Lung microvascular endothelial cell (primary cell): ENCODE data around the gene PIK3C2B. TPM values are rescaled to one million over a fixed set of nuclear protein-coding genes. Genes with fewer than 3 reads are reported as not detected.

Experiments used
- DNase-seq, 2 donors: peaks; one replicate each; pipeline versions ENCODE4 v3.0.0 to v3.0.0-alpha.2; 2010; ENCODE audit warnings: low read depth in 2 of 2
- total RNA-seq: library from RNA; depleted of rRNA; stranded (reverse); fragments of >200 nt; gene quantifications from 2 replicates; pipeline ENCODE4 v1.2.1, GENCODE V29; 2014

Gene PIK3C2B
- total RNA-seq, 1 donor from 2014 or later = 15.5 TPM

DNA sequence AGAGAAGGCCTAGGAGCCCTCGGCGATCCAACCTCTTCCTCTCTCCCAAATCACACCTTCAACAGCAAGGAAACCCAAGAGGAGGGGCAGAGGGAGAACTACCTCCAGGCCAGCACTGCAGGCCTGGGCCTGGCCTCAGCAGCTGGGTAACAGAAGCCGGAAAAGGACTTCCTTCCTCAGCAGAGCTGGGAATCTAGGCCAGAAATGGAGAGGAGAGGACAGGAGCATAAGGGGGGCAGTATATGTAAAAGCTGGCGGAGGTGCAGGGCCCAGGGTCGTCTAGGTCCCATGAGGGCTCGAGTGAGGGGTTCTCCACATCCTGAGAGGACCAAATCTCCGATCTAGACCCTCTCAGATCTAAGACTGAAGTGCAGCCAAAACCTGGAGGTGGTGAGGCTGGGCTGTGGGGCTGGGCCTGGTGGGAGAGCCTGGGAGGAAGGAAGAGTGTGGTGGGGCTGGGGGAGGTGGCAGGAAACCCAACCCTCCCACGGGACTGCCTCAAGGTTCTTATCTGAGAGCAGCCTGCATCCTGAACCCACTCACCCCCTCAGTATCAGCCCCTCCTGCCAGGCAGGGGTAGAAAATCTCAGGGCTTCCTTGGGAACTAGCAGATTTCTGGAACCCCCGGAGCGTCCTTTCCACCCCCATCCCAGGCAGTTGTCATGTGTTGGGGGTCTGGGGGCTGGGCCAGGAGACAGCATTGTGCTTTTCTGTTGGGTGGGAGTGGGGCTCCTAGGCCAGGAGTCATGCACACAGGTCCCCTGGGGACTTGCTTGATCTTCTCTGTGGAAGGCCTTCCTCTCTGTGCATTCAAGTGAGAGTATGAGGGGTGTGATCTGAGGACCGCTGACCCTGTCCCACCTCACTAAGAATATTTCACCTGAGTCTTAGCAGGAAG lies 33.0 kb downstream of the PIK3C2B start:
- peak; percentile 84 for DNase-seq

DNA sequence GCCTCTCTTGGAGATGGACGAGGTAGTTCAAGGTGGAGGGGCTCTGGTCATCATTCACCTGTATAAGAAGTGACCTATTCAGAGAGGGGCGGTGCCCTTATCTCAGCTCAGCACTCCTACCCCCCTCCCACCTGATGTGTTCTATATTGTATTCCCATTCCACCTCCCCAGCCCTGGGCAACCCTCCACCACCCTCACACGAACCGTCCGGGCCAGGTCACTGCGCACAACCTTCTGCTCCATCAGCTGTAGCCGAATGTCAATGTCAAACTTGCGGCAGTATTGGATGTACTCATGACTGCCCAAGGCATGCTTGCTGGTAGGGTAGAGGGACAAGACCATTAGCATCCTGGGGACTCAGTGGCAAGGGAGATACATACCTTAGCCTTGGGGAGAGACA lies 34.3 kb downstream of the PIK3C2B start:
- no peak for DNase-seq

DNA sequence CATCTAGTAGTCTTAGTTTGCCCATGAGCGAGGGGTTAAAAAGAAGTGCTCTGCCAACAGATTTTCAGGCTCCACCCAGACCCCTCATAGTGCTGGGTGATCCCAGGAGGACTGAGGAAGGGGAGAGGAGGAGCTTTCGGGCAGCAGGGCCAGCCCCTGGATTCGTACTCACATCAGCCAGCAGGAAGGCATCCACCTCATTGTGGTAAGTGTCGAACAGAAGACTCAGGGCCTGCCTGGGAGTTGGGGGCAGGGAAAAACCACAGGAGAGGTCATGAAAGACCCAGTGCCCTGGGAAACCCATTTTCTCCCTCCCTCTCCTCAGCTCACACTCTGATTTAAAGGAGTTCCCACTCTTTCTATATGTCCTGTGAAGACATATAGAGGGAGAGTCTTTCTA lies 34.9 kb downstream of the PIK3C2B start:
- DNase-seq = no peak

DNA sequence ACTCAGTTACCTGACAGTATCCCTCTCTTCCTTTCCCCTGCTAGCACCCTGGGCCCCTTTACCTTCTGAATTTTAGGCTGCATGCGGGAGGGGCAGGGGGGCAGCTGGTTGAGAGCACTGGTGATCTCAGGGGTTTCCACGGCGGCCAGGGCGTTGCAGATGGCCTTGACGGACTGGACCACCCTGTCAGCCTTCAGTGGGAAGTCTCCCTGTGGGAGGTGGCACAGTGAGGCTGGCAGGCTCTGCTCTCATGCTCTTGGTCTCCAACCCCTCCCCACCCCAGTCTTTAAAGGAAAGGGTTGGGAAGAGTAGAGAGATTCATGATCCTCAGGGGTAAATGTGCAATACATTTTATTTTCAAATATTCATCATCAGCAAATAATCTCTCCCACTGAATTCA lies 36.9 kb downstream of the PIK3C2B start:
- DNase-seq = no peak

DNA sequence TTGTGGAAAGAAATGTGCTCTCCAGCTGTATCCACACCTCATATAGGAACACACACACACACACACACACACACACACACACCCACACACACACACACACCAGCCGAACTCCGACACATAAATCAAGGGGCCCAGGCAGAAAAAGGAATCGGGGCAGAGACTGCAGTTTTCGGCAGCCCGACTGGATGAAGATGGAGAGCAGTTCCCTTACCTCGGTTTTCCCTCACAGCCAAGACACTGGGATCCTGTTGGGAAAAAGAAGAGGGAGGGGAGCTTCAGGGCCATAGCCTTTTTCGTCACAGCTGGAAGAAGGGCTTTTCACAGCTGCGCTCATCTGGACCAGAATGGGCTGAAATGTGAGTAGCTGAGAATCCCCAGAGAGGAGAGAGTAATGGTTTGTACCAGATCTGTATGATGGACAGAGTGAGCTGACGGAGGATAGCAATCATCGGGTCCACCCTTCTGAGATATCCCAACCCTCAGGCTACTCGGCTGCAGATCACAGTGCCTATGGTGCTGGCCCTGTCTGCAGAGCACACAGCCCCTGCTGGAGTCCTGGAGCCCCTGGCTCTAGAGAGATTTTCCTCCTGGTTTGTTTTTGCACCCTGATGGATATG lies 37.7 kb downstream of the PIK3C2B start:
- DNase-seq = no peak

DNA sequence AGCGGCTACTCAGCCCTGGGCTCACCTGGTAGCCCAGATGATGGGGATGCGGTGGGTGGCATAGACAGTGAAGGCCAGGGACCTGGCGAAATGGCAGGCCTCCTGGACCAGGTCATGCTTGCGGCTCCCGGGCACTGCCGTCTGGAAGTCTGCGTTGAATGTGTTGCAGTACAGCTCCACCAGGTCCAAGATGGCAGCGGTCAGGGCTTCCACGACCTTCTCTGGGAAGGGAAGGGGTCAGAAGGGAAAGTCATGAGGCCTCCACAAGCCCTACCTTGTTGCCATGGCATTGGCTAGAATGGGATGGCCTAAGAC lies 38.8 kb downstream of the PIK3C2B start:
- no peak for DNase-seq

DNA sequence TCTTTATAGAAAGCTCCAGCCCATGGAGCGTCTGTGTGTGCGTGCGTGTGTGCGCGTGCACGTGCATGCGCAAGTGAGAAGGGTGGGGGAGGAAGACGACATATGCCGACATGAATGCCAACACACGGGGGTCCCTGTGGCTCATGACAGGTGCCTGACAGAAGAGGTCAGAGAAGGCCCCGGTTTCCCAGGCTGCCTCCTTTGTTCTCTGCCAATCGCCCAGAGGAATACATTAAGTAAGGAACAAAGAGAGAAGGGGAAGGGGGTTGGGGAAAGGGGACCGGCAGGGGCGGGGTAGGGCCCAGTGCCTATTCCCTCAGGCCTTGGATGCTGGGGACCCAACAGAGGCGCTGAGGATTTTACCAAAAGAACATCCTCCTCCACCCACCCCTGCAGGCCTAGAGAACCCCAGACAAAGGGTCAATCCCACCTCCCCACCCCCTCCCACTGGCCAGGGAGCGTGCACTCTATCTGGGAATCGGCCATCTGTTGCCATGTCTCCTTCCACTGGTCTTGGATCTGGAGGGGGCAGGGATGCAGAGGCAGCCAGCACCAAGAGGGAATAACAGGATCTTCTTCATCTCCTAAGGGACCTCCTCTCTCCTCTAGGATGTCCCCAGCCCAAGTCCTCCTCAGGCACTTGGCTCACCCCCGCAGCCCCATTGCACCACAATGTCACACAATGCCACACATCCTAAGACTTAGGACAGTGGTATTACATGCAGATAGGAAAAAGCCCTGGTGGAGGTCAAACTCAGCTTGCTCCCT lies 39.4 kb downstream of the PIK3C2B start:
- peak in 1 of 2 donors; percentile 49 for DNase-seq

DNA sequence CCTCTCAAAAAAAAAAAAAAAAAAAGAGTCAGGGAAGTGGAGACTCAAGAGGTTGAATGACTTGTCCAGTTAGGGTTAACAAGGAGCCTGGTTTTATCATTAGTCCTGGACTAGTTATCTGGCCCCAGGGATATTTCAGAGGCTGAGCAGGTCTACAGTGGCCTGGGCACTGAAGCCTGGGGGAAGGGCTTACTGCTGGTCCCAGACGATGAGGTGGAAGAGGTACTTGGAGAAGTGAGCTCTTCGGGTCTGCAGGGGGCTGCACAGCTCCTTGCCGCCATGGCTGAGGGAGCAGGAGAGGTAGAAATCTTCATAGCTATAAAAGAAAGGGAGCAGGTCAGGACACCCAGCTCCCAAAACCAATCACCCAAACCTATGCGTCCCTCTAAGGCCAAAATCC lies 40.1 kb downstream of the PIK3C2B start:
- no peak for DNase-seq

DNA sequence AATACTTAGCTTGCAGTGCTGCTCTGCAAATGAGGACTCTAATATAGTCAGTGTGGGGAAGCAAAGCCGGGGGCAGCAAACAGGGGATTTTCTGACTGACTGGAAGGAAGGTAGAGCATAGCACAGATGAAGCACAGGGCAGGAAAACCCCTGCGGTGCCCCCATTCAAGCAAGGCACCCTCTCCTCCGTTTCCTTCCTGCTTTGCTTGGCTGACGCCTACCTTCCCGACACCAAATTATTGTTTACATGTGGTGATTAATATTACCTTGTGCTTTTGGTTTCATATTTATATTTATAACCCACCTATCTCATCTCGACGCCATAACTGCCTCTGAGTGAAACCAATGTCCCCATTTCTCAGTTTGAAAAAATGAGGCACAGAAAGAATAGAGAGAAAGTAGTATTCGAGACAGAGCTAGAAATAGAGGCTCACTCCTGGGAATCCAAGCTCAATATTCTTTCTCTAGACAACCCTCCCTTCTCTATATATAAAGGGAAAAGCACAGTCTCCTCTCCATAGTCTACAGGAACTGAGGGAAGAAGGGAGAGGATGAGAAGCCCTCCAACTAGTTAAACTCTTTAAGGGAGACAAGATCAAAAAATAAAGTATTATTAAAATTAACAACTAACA lies 41.3 kb downstream of the PIK3C2B start:
- peak; percentile 68 to 74 for DNase-seq

DNA sequence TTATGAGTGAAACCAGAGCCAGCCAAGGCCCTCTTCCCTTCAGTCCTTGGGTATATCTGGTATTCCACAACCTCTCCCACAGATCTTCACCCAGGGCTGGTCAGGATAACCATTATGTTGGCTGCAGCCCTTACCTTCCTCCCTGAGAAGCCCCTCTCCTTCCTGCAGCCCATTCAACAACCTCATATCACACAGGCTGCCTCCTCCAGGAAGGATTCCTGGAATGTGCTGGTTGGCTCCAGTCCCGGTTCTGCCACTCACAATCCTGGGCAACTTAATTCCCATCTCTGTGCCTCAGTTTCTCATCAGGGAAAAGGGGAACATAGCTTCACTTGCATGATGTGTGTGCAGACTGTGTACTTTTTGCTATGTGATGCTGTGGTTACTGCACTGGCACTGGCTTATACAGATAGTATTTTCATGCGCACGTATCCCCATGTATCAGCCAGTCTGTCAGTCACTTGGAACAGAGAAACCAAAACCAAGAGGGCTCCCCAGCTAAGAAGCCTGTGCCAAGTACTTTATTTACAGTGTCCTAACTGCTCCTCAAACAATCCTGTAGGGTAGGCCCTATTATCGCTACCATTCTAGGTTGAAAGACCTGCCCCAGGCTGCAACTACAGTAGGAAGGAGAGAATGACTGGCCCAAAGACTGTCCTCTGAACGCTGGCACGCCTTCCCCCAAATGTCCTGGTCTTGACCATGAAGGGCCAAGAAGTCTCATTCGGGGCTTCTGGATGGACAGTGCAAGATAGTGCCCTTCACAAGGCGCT lies 43.1 kb downstream of the PIK3C2B start:
- no peak for DNase-seq

DNA sequence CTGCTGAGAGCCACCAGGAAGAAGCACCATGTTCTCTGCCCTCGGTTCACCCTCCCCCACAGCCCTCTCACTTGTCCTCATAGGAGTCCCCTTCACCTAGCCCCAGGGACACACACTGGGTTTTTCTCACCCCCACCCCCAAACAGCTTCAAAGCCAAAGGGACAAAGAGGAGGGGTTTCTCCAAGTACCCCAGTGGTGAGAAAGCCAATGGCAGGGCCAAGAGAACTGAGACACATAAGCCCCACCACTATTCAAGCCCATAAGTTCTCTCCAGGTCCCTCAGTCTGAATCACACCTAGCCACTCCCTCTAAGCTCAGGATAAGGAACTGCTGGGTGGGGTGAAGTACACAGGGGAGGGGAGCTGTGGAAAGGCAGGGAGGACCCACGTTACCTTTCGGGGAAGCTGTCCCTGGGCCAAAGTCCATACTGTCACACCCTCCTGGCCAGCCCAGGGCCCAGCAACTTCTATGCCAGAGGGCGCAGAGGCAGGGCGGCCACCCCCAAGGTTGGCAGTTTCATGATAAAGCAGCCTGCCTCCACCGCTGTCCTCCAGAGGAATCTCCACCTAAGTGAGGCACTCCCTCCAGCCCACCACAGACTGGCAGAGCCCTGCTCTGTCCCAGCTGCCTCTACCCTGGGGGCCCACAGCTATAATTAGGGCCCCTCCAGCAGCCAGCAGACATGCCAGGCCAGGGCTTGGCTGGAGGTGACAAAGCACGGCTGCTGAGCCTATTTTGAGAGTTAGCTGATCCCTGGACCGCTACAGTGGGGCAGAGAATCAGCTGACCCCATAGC lies 43.9 kb downstream of the PIK3C2B start:
- no peak for DNase-seq

DNA sequence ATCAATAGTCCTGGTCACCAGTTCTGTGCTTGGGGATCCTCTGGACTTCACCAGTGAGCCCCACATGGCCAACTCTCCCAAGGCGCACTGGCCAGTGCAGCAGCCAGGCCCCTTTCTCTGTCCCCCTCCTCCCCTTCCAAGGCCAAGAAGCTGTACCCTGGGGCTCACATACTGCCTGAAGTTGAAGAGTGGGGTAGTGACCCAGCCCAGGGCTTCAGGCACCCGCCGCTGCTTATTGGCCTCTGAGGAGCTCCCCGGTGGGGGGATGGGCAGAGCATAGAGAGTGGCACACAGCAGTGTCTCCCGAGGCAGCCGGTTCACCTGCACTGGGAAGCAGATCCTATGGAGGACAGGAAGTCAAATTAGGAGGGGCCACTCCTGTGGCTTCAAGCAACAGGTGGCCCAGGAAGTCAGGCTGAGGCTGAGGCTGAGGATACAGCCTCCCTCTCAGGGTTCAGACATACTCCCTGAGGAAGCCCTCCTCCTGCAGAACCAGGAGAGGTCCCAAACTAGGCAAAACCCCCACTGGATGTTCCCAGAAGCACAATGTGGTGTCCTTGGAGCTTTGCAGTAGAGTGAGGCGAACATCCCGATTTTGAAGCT lies 44.8 kb downstream of the PIK3C2B start:
- no peak for DNase-seq

DNA sequence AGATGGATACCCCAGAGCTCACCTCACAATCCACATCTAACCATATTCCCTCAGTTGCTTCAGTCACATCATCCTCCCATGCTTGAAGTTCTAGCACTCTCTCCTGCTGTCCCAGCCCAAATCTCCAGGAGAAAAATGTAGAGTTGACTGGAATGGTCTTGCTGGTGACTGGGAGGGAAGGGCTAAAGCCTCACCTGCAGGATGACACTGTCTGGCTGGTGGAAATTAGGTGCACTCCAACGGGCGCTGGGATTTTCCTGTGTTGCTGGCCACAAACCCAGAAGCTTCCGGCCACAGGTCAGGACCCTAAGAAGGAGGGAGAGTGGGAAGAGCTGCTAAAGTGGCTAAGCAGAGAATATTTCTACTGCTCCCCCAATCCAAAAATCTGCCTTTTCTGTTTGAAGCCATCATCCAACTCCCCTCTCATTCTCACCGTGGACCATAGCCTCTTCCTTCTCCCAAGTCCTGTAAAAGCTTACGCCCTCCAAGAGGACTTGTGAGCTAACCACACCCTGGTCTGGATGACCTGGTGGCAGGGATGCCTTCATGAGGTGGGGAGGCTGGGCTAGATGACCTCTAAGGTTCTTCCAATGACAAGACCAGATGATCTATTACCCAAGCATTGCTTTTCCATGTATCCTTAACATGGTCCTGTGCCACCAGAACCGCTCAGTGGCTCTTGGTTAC lies 45.5 kb downstream of the PIK3C2B start:
- DNase-seq = no peak

DNA sequence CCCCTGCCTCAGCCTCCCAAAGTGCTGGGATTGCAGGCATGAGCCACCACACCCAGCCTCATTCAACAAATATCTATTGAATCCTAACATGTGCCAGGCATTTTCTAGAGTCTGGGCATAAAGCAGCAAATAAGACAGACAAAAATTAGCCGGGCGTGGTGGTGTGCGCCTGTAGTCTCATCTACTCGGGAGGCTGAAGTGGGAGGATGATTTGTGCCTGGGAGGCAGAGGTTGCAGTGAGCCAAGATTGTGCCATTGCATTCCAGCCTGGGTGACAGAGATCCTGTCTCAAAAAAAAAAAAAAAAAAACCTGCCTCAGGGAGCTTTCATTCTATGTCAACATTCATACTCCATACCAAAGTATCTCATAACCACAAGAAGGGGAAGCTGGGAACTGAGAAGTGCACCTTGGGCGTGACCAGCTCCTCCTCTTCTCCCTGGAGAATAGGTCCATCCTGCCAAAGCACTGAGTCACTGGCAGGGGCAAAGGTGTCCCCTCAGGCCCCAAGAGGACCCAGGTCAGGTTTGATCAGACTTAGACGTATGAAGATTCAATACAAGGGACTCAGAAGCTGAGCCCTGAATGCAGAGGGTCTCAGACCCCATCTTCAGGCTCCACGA lies 46.2 kb downstream of the PIK3C2B start:
- DNase-seq = no peak

DNA sequence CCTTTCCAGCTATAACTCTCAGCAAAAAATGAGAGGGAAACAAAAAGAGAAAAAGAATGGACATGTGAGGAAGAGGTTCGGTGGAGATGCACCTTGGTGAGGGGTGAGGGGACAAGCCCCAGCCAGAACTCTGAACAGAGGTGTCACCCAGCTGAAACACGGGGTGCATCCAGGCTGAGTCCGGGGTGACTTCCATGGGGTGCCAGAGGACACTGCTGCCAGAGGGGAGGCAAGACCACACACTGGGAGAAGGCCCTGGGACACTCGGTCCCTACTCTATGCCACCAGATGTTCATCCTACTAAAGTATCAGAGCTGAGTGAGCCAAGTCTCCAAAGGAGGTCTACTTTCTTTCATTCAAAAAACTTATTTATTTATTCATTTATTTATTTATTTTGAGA lies 46.9 kb downstream of the PIK3C2B start:
- DNase-seq = no peak

DNA sequence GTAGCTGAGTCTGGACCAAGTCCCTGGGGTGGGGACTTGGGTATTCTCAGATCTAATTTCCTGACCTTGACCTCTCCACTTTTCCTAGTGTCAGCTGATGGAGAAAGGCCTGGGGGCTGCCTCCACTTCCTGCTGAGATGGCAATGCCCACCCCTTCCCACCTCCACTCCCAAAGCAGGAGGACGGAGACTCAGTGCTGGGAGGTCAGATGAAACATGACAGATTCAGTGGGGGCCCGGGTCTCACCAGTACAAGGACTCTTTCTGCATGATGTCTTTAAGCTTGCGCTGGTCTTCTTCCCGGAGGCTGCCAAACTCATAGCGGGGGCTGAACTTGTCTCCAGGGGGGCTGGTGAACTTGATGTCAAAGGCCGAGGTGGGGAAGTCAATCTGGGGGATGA lies 47.4 kb downstream of the PIK3C2B start:
- no peak for DNase-seq

DNA sequence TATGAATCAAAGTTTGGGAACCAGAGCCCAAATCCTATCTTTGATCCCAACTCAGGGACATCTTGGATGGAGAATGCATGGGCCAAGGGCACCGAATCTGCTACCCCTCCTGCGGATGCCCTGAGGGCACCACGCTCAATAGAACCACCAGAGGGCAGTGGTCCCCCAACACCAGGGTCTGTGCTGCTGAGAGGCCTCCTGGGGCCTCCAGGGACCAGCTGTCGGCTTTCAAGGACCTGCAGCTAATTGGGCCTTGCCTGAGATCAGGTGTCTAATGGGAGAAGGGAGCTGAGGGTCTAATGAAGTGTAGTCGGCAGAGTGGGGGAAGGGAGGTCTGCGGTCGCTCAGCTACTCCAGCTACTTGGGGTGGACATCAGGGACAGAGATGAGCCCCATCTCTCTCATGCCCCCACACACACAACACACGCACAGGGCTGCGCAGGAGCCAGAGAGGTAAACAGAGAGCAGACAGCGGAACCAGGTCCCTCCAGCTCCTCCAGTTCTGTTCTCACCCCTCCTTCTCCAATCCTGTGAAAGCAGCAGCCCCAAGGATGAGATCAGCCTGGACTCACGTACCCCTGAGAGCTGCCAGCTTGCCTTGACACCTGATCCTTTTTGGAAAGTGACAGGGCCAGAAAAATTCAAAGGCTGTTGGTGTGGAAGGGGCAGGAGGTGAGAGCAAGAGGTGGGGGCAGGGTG lies 48.0 kb downstream of the PIK3C2B start:
- peak; percentile 74 to 84 for DNase-seq

DNA sequence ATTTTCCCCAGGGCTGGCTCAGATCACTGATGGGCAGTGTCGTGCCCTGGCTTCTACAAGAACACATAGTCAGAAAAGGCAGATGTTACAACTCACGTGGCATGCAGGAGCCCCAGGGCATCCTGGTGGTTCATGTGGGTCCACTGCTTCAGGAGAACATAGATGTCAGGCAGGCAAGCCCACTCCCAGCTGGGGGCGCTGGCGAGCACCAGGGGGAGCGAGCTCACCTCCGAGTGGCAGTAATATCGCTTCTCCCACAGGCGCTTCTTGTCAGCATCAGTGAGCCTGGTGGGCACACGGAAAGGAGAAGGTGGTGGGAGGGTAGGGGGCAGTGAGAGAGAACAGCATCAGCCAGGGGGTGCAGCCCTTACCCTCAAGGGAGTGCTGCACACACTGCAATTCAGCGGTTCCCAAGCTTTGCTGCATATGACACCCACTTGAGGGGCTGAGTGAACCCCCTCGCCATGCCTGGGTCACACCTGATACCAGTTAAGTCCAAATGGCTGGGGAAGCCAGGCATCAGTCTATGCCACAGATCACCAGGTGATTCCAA lies 48.7 kb downstream of the PIK3C2B start:
- DNase-seq = peak; percentile 39 to 69
